ENCODE results near the gene RFX3. TPM values are rescaled to one million over a fixed set of nuclear protein-coding genes. Genes with fewer than 3 reads are reported as not detected.

The RFX3 gene
- total and polyA plus RNA-seq, 2 donors (not counting 3 experiments of a cell fraction or from before 2014, with no cell fraction given), result 4.8 to 10.5 TPM

GRCh38 chr9:3491450-3491849 is 34.4 kb downstream of the RFX3 start:
- no peak for TF ChIP-seq CTCF (IDR thresholded peaks at IDR 0.05; ENCODE audit: extremely low read depth in 1 of 2, insufficient read depth in 1 of 2, low read depth in 1 of 2, low read length in 2 of 2)
- TF ChIP-seq FOS (IDR thresholded peaks at IDR 0.05; ENCODE audit: borderline replicate concordance, insufficient read depth, low read length), result no peak
- no peak for TF ChIP-seq JUN (IDR thresholded peaks at IDR 0.05; ENCODE audit: borderline replicate concordance, insufficient read depth, insufficient read length, low read depth)
- no peak for TF ChIP-seq POLR2AphosphoS5 (IDR thresholded peaks at IDR 0.05; ENCODE audit: insufficient read depth, low read depth, low read length)
- no peak for TF ChIP-seq MYC (IDR thresholded peaks at IDR 0.05; ENCODE audit: low read depth, low read length)
- TF ChIP-seq POLR2A (IDR thresholded peaks at IDR 0.05; ENCODE audit: low read depth, low read length), result no peak
- TF ChIP-seq EZH2 (IDR thresholded peaks at IDR 0.05; ENCODE audit: borderline replicate concordance, low read depth, low read length, severe bottlenecking), result no peak
- CTCF ChIA-PET, result no interaction called here

More at GRCh38 chr9:3491450-3491849, 34.4 kb downstream of the RFX3 start:
- BruUV-seq (replicated peaks), result no TSS peak
- no peak overlapping the region for H3K4me3 ChIP-seq (replicated peaks in 1 of 3; ENCODE audit: insufficient read depth in 1 of 3, low read depth in 1 of 3, low read length in 3 of 3)
- H3K4me2 ChIP-seq (ENCODE audit: insufficient read depth, low read length), result no peak overlapping the region
- intact Hi-C loops (cut with micrococcal nuclease), result no loop called here
- no peaks in the 10 kb centered on the region for H3K9me3 ChIP-seq (replicated peaks; ENCODE audit: control insufficient read depth, insufficient read depth, low read length)
- FAIRE-seq, result no peak
- H3K36me3 ChIP-seq (ENCODE audit: control insufficient read depth in 2 of 2, extremely low read depth in 1 of 2, insufficient read depth in 2 of 2, low read length in 2 of 2), result no peaks in the 10 kb centered on the region
- POLR2A ChIA-PET, result no interaction called here
- H3K9me1 ChIP-seq (replicated peaks; ENCODE audit: control insufficient read depth, extremely low read depth, insufficient read depth, low read length), result no peaks in the 10 kb centered on the region
- no peak overlapping the region for H2AFZ ChIP-seq (ENCODE audit: low read depth, low read length)
- H3K27me3 ChIP-seq (ENCODE audit: control insufficient read depth in 2 of 2, insufficient read depth in 2 of 2, low read length in 2 of 2), result no peaks in the 10 kb centered on the region
- H3K4me1 ChIP-seq (ENCODE audit: control insufficient read depth, extremely low read depth, insufficient read depth, low read length), result no peaks in the 10 kb centered on the region
- dilution Hi-C loops (cut with MboI; ENCODE audit: extremely low pct_ligation_motif_present, low sequenced_read_pairs), result no loop called here
- DNase-seq (ENCODE audit: low read depth, low spot score), result no peak
- no peaks in the 10 kb centered on the region for H4K20me1 ChIP-seq (replicated peaks; ENCODE audit: control insufficient read depth, extremely low read depth, insufficient read depth, low read length)
- no peak overlapping the region for H3K27ac ChIP-seq (ENCODE audit: insufficient read depth, low read depth, low read length)
- H3K79me2 ChIP-seq (ENCODE audit: control insufficient read depth, insufficient read depth, low read length), result no peaks in the 10 kb centered on the region
- no peak overlapping the region for H3K9ac ChIP-seq (replicated peaks; ENCODE audit: extremely low read depth, insufficient read depth, low read length)
